IMR-90 (cell line): Measurements from ENCODE around the gene YIPF3. TPM values are rescaled to one million over a fixed set of nuclear protein-coding genes. Genes with fewer than 3 reads are reported as not detected.

Experiments used
- ATAC-seq: fragments of 200-7000 bp; cut with Tn5 transposase; 2 replicates; pipeline ENCODE4 v1.9.1; 2020; ENCODE audit warnings: low read depth, mild to moderate bottlenecking, moderate library complexity
- BruUV-seq: library from RNA; stranded (reverse); fragments of 400-500 nt; replicated peaks from 2 replicates; lab custom pipeline; 2021; lab: Mats Ljungman, UMichigan
- CTCF ChIA-PET: fragments of 300-600 bp; formaldehyde crosslinking; extraction: SDS; loops from one replicate; lab custom pipeline; 2021; ENCODE audit warnings: antibody characterized with exemption; lab: Yijun Ruan, JAX
- POLR2A ChIA-PET: fragments of 300-600 bp; sonication (Branson Sonifier 250); formaldehyde crosslinking; loops from one replicate; lab custom pipeline; 2022; ENCODE audit warnings: antibody characterized with exemption; ENCODE audit not compliant: unreplicated experiment; lab: Charles Lee
- DNase-seq: peaks from one replicate; pipeline ENCODE4 v3.0.0; 2013
- H2AFZ ChIP-seq: replicated peaks from 2 replicates; pipeline ENCODE3; 2013; ENCODE audit warnings: low read length, mild to moderate bottlenecking; ENCODE audit not compliant: poor library complexity
- H2AK5ac ChIP-seq: 2 replicates; pipeline ENCODE4 v1.6.1; 2013; ENCODE audit warnings: low read depth, low read length, inconsistent platforms
- H2AK9ac ChIP-seq: replicated peaks from 2 replicates; pipeline ENCODE3; 2013; ENCODE audit warnings: mild to moderate bottlenecking, low read depth, low read length, moderate library complexity; ENCODE audit not compliant: poor library complexity
- H2BK120ac ChIP-seq: 2 replicates; pipeline ENCODE4 v1.6.1; 2013; ENCODE audit warnings: low read depth, low read length, inconsistent platforms
- H2BK15ac ChIP-seq: 3 replicates; pipeline ENCODE4 v1.6.1; 2013; ENCODE audit warnings: low read depth, low read length, inconsistent platforms
- H2BK20ac ChIP-seq: 2 replicates; pipeline ENCODE4 v1.6.1; 2013; ENCODE audit warnings: low read depth, mild to moderate bottlenecking, inconsistent platforms, low read length, moderate library complexity
- H2BK5ac ChIP-seq: 2 replicates; pipeline ENCODE4 v1.6.1; 2013; ENCODE audit warnings: mild to moderate bottlenecking, low read depth, low read length, inconsistent platforms; ENCODE audit not compliant: poor library complexity, severe bottlenecking
- H3K14ac ChIP-seq: replicated peaks from 2 replicates; pipeline ENCODE4 v1.6.1; 2013; ENCODE audit warnings: low read depth, low read length, inconsistent platforms
- H3K18ac ChIP-seq: 2 replicates; pipeline ENCODE4 v1.6.1; 2013; ENCODE audit warnings: low read depth, low read length, control low read depth
- H3K23ac ChIP-seq: 2 replicates; pipeline ENCODE4 v1.6.1; 2013; ENCODE audit warnings: low read depth, low read length, inconsistent platforms
- H3K27ac ChIP-seq: 2 replicates; pipeline ENCODE4 v1.5.1; 2013; ENCODE audit warnings: mild to moderate bottlenecking, control low read depth, low read length; ENCODE audit not compliant: insufficient read depth
- H3K27me3 ChIP-seq: 2 replicates; pipeline ENCODE4 v1.6.1; 2013; ENCODE audit warnings: low read length; ENCODE audit not compliant: control insufficient read depth, insufficient read depth
- H3K36me3 ChIP-seq: 2 replicates; pipeline ENCODE4 v1.6.1; 2013; ENCODE audit warnings: low read length, mixed read lengths; ENCODE audit not compliant: control insufficient read depth, insufficient read depth
- H3K4ac ChIP-seq: 2 replicates; pipeline ENCODE4 v1.6.1; 2013; ENCODE audit warnings: low read depth, low read length, inconsistent platforms
- H3K4me1 ChIP-seq: 2 replicates; pipeline ENCODE4 v1.6.1; 2013; ENCODE audit warnings: low read length, mixed read lengths; ENCODE audit not compliant: control insufficient read depth, insufficient read depth
- H3K4me2 ChIP-seq: 2 replicates; pipeline ENCODE4 v1.6.1; 2013; ENCODE audit warnings: low read depth, mild to moderate bottlenecking, control low read depth, low read length, moderate library complexity
- H3K4me3 ChIP-seq: 2 replicates; pipeline ENCODE4 v1.5.1; 2013; ENCODE audit warnings: low read depth, mild to moderate bottlenecking, control low read depth, low read length, moderate library complexity; ENCODE audit not compliant: insufficient read depth
- H3K56ac ChIP-seq: 2 replicates; pipeline ENCODE4 v1.6.1; 2013; ENCODE audit warnings: low read length, inconsistent platforms; ENCODE audit not compliant: insufficient read depth; ENCODE audit errors: extremely low read depth
- H3K79me1 ChIP-seq, 2 experiments: 2 replicates each; pipeline ENCODE4 v1.6.1; 2013; ENCODE audit warnings: low read length in 2 of 2, inconsistent platforms in 1 of 2, low read depth in 1 of 2
- H3K9ac ChIP-seq: 2 replicates; pipeline ENCODE4 v1.6.1; 2013; ENCODE audit warnings: low read depth, low read length, control low read depth
- H3K9me1 ChIP-seq: 2 replicates; pipeline ENCODE4 v1.6.1; 2013; ENCODE audit warnings: low read length, inconsistent platforms; ENCODE audit not compliant: insufficient read depth
- H3K9me3 ChIP-seq: 2 replicates; pipeline ENCODE4 v1.6.1; 2013; ENCODE audit warnings: low read length; ENCODE audit not compliant: control insufficient read depth, insufficient read depth
- H4K20me1 ChIP-seq: 2 replicates; pipeline ENCODE4 v1.6.1; 2013; ENCODE audit warnings: low read length, inconsistent platforms; ENCODE audit not compliant: insufficient read depth
- H4K5ac ChIP-seq: 2 replicates; pipeline ENCODE4 v1.6.1; 2013; ENCODE audit warnings: mild to moderate bottlenecking, low read depth, low read length, control low read depth
- H4K8ac ChIP-seq, 2 experiments: 2 replicates each; pipeline ENCODE4 v1.6.1; 2013; ENCODE audit warnings: low read depth in 2 of 2, low read length in 2 of 2, control low read depth in 1 of 2, inconsistent platforms in 1 of 2
- H4K91ac ChIP-seq: 2 replicates; pipeline ENCODE4 v1.6.1; 2013; ENCODE audit warnings: low read depth, low read length, inconsistent platforms; ENCODE audit not compliant: insufficient read depth
- MAFK ChIP-seq: IDR thresholded peaks from 2 replicates; pipeline ENCODE4 v1.6.1; 2012; ENCODE audit warnings: low read depth, low read length, improper control_type of control experiment
- MAZ ChIP-seq: IDR thresholded peaks from 2 replicates; pipeline ENCODE4 v1.6.1; 2012; ENCODE audit warnings: low read depth, mild to moderate bottlenecking, low read length, improper control_type of control experiment, moderate library complexity, borderline replicate concordance
- MXI1 ChIP-seq: IDR thresholded peaks from 2 replicates; pipeline ENCODE4 v1.6.1; 2012; ENCODE audit warnings: low read depth, mild to moderate bottlenecking, low read length, moderate library complexity, borderline replicate concordance
- POLR2A ChIP-seq: IDR thresholded peaks from 2 replicates; pipeline ENCODE4 v1.6.1; 2012; ENCODE audit warnings: mild to moderate bottlenecking, low read depth, low read length
- RAD21 ChIP-seq: IDR thresholded peaks from 2 replicates; pipeline ENCODE4 v1.6.1; 2012; ENCODE audit warnings: low read length, improper control_type of control experiment
- RCOR1 ChIP-seq: IDR thresholded peaks from 2 replicates; pipeline ENCODE4 v1.6.1; 2012; ENCODE audit warnings: mild to moderate bottlenecking, low read length, improper control_type of control experiment; ENCODE audit not compliant: insufficient replicate concordance
- SMC3 ChIP-seq: fragments of 150-350 bp; IDR thresholded peaks from 2 replicates; pipeline ENCODE4 v1.6.1; 2016; ENCODE audit warnings: low read depth, mild to moderate bottlenecking, antibody characterized with exemption, low read length, moderate library complexity
- WGBS, 2 experiments: methylation state at CpG; one replicate each; pipeline versions ENCODE4 v1.1.5 to v1.1.7; 2013; ENCODE audit warnings: missing lambda C conversion rate in 2 of 2; ENCODE audit not compliant: insufficient read length in 1 of 2; ENCODE audit errors: extremely low coverage in 2 of 2; 5-methylcytosine and 5-hydroxymethylcytosine counted together
- dilution Hi-C: fragments of 300-500 bp; cut with HindIII; formaldehyde crosslinking; loops from one replicate; pipeline ENCODE4 v1.14.3; 2018; ENCODE audit warnings: low sequenced_read_pairs; ENCODE audit not compliant: unreplicated experiment
- in situ Hi-C: fragments of 300-500 bp; cut with MboI; formaldehyde crosslinking; loops from 3 replicates; pipeline ENCODE4 v1.14.3; 2019; ENCODE audit warnings: low sequenced_read_pairs, inconsistent platforms, mixed read lengths
- intact Hi-C: fragments of 100-400 bp; cut with micrococcal nuclease; formaldehyde crosslinking; loops from 2 replicates; pipeline ENCODE4 v1.10.0; 2022
- polyA plus RNA-seq, 3 experiments: library from polyadenylated mRNA; depleted of rRNA; stranded (reverse); fragments of >200 nt; gene quantifications; 2 replicates each; pipeline ENCODE4 v1.2.3, GENCODE V29; 2012; ENCODE audit warnings: low replicate concordance in 1 of 3
- total RNA-seq: library from RNA; depleted of rRNA; stranded (reverse); fragments of >200 nt; gene quantifications from 2 replicates; pipeline ENCODE4 v1.2.3, GENCODE V29; 2012
- TF ChIP-seq, protein P1 (sequence below): conservative IDR thresholded peaks from 2 replicates; pipeline ENCODE4 v1.5.1; 2012; ENCODE audit warnings: mild to moderate bottlenecking, low read depth, low read length, improper control_type of control experiment
- TF ChIP-seq, protein P2 (sequence below): fragments of 150-350 bp; IDR thresholded peaks from 2 replicates; pipeline ENCODE4 v1.6.1; 2017; ENCODE audit warnings: mild to moderate bottlenecking, antibody characterized with exemption, low read length, low read depth
- TF ChIP-seq, protein P3 (sequence below): fragments of 150-350 bp; IDR thresholded peaks from 2 replicates; pipeline ENCODE4 v1.6.1; 2016; ENCODE audit warnings: low read depth, mild to moderate bottlenecking, low read length, moderate library complexity, borderline replicate concordance

Gene YIPF3
- total and polyA plus RNA-seq, 2 of the 4 experiments (the other 2 are of a cell fraction): 114 to 193 TPM

DNA sequence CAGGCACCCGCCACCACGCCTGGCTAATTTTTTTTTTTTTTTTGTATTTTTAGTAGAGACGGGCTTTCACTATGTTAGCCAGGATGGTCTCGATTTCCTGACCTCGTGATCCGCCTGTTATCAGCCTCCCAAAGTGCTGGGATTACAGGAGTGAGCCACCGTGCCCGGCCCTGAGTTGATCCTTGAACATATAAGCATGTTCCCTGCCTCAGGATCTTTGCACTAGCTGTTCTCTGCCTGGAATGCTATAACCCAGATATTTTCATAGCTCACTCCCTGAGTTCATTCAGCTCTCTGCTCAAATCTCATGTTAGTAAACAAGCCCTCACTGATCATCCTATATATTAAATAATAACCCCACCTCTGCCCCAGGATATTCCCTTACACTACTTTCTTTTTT lies 52.4 kb downstream of the YIPF3 start:
- Histone ChIP-seq H3K27ac (no peak overlapping the region), H3K27me3 (peaks cover 34% of the 10 kb centered on the region), H3K9me1 (no peaks in the 10 kb centered on the region), H3K4me1 (no peaks in the 10 kb centered on the region), H3K23ac (no peak overlapping the region), H4K20me1 (no peaks in the 10 kb centered on the region), H3K79me1 (no peaks in the 10 kb centered on the region), H3K14ac (no peak overlapping the region), H2AFZ (no peak overlapping the region), H3K4me2 (no peak overlapping the region), H2AK9ac (no peak overlapping the region), H2BK5ac (no peak overlapping the region), H4K91ac (no peak overlapping the region), H3K4ac (no peak overlapping the region), H3K4me3 (no peak overlapping the region), H2BK20ac (no peak overlapping the region), H2BK15ac (no peak overlapping the region), H3K36me3 (no peaks in the 10 kb centered on the region), H4K5ac (no peak overlapping the region), H3K56ac (no peak overlapping the region), H3K9ac (no peak overlapping the region), H2AK5ac (no peak overlapping the region), H4K8ac (no peak overlapping the region), H2BK120ac (no peak overlapping the region), H3K18ac (no peak overlapping the region), H3K9me3 (no peaks in the 10 kb centered on the region; the same call in 1 of the 2 replicates)
- dilution Hi-C loops (no loop called here), in situ Hi-C loops (loop anchor here (5.0 kb wide), 1 partner anchor 33 kb away; no protein-coding TSS in a partner anchor), intact Hi-C loops (no loop called here)
- no peak for ATAC-seq
- ChIA-PET POLR2A (no interaction called here), CTCF (interaction anchor here (0.6 kb wide), 2 partner anchors 10 to 37 kb away, joined by 3 read pairs; no protein-coding TSS in a partner anchor)
- DNase-seq: no peak
- BruUV-seq: no TSS peak
- no CpG with 5 or more reads among the region's 8 CpGs for WGBS, 2 experiments
- TF ChIP-seq, protein P1, sequence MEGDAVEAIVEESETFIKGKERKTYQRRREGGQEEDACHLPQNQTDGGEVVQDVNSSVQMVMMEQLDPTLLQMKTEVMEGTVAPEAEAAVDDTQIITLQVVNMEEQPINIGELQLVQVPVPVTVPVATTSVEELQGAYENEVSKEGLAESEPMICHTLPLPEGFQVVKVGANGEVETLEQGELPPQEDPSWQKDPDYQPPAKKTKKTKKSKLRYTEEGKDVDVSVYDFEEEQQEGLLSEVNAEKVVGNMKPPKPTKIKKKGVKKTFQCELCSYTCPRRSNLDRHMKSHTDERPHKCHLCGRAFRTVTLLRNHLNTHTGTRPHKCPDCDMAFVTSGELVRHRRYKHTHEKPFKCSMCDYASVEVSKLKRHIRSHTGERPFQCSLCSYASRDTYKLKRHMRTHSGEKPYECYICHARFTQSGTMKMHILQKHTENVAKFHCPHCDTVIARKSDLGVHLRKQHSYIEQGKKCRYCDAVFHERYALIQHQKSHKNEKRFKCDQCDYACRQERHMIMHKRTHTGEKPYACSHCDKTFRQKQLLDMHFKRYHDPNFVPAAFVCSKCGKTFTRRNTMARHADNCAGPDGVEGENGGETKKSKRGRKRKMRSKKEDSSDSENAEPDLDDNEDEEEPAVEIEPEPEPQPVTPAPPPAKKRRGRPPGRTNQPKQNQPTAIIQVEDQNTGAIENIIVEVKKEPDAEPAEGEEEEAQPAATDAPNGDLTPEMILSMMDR: no peak
- TF ChIP-seq MAZ (no peak), SMC3 (no peak), POLR2A (no peak), MXI1 (no peak), RCOR1 (no peak), RAD21 (no peak), MAFK (no peak)
- TF ChIP-seq, protein P2, sequence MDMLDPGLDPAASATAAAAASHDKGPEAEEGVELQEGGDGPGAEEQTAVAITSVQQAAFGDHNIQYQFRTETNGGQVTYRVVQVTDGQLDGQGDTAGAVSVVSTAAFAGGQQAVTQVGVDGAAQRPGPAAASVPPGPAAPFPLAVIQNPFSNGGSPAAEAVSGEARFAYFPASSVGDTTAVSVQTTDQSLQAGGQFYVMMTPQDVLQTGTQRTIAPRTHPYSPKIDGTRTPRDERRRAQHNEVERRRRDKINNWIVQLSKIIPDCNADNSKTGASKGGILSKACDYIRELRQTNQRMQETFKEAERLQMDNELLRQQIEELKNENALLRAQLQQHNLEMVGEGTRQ: no peak
- TF ChIP-seq, protein P3, sequence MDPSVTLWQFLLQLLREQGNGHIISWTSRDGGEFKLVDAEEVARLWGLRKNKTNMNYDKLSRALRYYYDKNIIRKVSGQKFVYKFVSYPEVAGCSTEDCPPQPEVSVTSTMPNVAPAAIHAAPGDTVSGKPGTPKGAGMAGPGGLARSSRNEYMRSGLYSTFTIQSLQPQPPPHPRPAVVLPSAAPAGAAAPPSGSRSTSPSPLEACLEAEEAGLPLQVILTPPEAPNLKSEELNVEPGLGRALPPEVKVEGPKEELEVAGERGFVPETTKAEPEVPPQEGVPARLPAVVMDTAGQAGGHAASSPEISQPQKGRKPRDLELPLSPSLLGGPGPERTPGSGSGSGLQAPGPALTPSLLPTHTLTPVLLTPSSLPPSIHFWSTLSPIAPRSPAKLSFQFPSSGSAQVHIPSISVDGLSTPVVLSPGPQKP: no peak
